Adrenal gland (tissue), 12 donors: Measurements from ENCODE around the gene YWHAH. TPM values are rescaled to one million over a fixed set of nuclear protein-coding genes. Genes with fewer than 3 reads are reported as not detected.

Experiments
- DNase-seq, 7 donors: peaks; one replicate each; pipeline ENCODE4 v3.0.0-alpha.2; 2019 to 2020
- H3K27ac ChIP-seq, 5 donors: fragments of 200-600 bp; sonication (generic) in 4 of 5; 1 replicate in 3 of 5; 2 replicates in 2 of 5; pipeline versions ENCODE4 v1.5.1 to v1.8.0; 2016 to 2020; ENCODE audit warnings: mild to moderate bottlenecking in 1 of 5
- H3K27me3 ChIP-seq: fragments of 200-600 bp; 2 replicates; pipeline ENCODE4 v1.8.0; 2021
- H3K36me3 ChIP-seq, 2 donors: fragments of 200-600 bp; replicated peaks in 1 of 2; 1 replicate in 1 of 2; 2 replicates in 1 of 2; pipeline versions ENCODE4 v1.5.1 to v1.8.0; 2018 to 2022
- H3K4me1 ChIP-seq, 2 donors: fragments of 200-600 bp; replicated peaks in 1 of 2; 1 replicate in 1 of 2; 2 replicates in 1 of 2; pipeline versions ENCODE4 v1.5.1 to v1.8.0; 2018 to 2021
- H3K4me3 ChIP-seq, 4 donors: fragments of 200-600 bp; sonication (generic) in 3 of 4; one replicate each; pipeline ENCODE4 v1.5.1; 2016 to 2018
- H3K9me3 ChIP-seq, 3 donors: fragments of 200-600 bp; sonication (generic) in 1 of 3; replicated peaks in 1 of 3; 1 replicate in 2 of 3; 2 replicates in 1 of 3; pipeline versions ENCODE4 v1.5.1 to v1.8.0; 2016 to 2021
- CTCF ChIP-seq, 6 experiments: fragments of 450-650 bp in 4 of 6; fragments of 200-600 bp in 2 of 6; sonication (generic) in 1 of 6; IDR thresholded peaks; 1 replicate in 5 of 6; 2 replicates in 1 of 6; pipeline versions ENCODE4 v1.5.1 to v1.8.0; 2016 to 2021; ENCODE audit warnings: antibody characterized with exemption in 6 of 6, mild to moderate bottlenecking in 2 of 6, moderate library complexity in 1 of 6
- POLR2A ChIP-seq, 2 donors: fragments of 450-650 bp; IDR thresholded peaks; one replicate each; pipeline ENCODE4 v1.6.1; 2017; ENCODE audit warnings: antibody characterized with exemption in 2 of 2, mild to moderate bottlenecking in 2 of 2, moderate library complexity in 1 of 2
- WGBS, 4 donors: extraction: QIAGEN DNeasy Blood & Tissue Kit in 2 of 4; methylation state at CpG; one replicate each; pipeline versions ENCODE4 v1.1.5 to v1.1.7; 2013 to 2017; 5-methylcytosine and 5-hydroxymethylcytosine counted together
- intact Hi-C, 2 donors: fragments of 100-400 bp; cut with DNase I; formaldehyde crosslinking; loops; one replicate each; pipeline versions ENCODE4 v1.14.1 to v1.15.0; 2022 to 2023
- polyA plus RNA-seq, 3 donors: library from polyadenylated mRNA; stranded (reverse); fragments of 200-250 nt in 2 of 3; fragments of 350-450 nt in 1 of 3; fragmentation: Illumina TruSeq in 1 of 3; extraction: RNeasy Lipid Tissue Mini Kit (QIAGEN cat#74804) in 1 of 3; gene quantifications; one replicate each; pipeline ENCODE4 v1.2.3, GENCODE V29; 2013 to 2014
- total RNA-seq, 9 donors: library from RNA; depleted of rRNA in 4 of 9; stranded (reverse); fragments of >200 nt in 4 of 9; fragments of 120-200 nt in 1 of 9; fragmentation: NEBNext Ultra II Directional in 1 of 9; extraction: Animal tissue kit (Norgen Biotek cat#: 25700) in 1 of 9; gene quantifications; one replicate each; pipeline versions ENCODE4 v1.1.0 to v1.2.4, GENCODE V29; 2013 to 2023
- donor health status: healthy with polysubstance abuse.
- donor health status: Bipolar disorder and iron deficiency.
- donor health status: DM: yes; HTN: yes; CAD: no.
- donor health status: DM: no; HTN: no; CAD: no.
- donor health status: DM: no; HTN: no; CAD: no.
- donor health status: DM: yes; HTN: yes; CAD: no.

The YWHAH gene
- total and polyA plus RNA-seq, 12 donors, result 50.6 to 128 (median 73.7) TPM

GRCh38 chr22:31943206-31943977 is 943 bp upstream of the YWHAH start:
- intact Hi-C loops, result loop anchor here in 1 of 2 donors (10.0 kb wide), 1 partner anchor 279 kb away; the partner anchor contains the start of gene PISD
- Histone ChIP-seq H3K27ac (peak overlapping the region; percentile 48 to 100 (median 93)), H3K4me1 (peaks cover 0 to 35% of the 10 kb centered on the region in 2 donors), H3K36me3 (peaks cover 0 to 6% of the 10 kb centered on the region in 2 donors), H3K9me3 (no peaks in the 10 kb centered on the region), H3K27me3 (no peaks in the 10 kb centered on the region), H3K4me3 (peak overlapping the region in 2 of 4 donors; percentile 41 to 98)
- DNase-seq, result no peak
- TF ChIP-seq CTCF (IDR thresholded peaks at IDR 0.05) (no peak), POLR2A (IDR thresholded peaks at IDR 0.05) (no peak)
- WGBS, 4 donors, result 39 to 42% (median 40%) methylated on average over 15 of the region's 15 CpGs

- TF ChIP-seq CTCF (IDR thresholded peaks at IDR 0.05), result no peak
- TF ChIP-seq POLR2A (IDR thresholded peaks at IDR 0.05), result no peak
- Histone ChIP-seq H3K9me3 (no peaks in the 10 kb centered on the region), H3K4me1 (peaks cover 0 to 35% of the 10 kb centered on the region in 2 donors), H3K36me3 (peaks cover 0 to 19% of the 10 kb centered on the region in 2 donors), H3K27me3 (no peaks in the 10 kb centered on the region), H3K27ac (peak overlapping the region; percentile 81 to 100 (median 93)), H3K4me3 (peak overlapping the region; percentile 1 to 98 (median 80))
- peak in 6 of 7 donors; percentile 29 to 69 (median 46) for DNase-seq
- intact Hi-C loops, result loop anchor here in 1 of 2 donors (10.0 kb wide), 1 partner anchor 280 kb away; the partner anchor contains the start of gene PISD
- 0 to 1% (median 0%) methylated on average over 15 to 76 of the region's 76 CpGs for WGBS, 4 donors
Observed at GRCh38 chr22:31944700-31945442, 536 bp downstream of the YWHAH start.

GRCh38 chr22:31945443-31945855 is 1.1 kb downstream of the YWHAH start:
- TF ChIP-seq CTCF (IDR thresholded peaks at IDR 0.05) (no peak), POLR2A (IDR thresholded peaks at IDR 0.05) (no peak)
- Histone ChIP-seq H3K27ac (peak overlapping the region in 4 of 5 donors; percentile 88 to 100 (median 96)), H3K27me3 (no peaks in the 10 kb centered on the region), H3K4me1 (peaks cover 0 to 35% of the 10 kb centered on the region in 2 donors), H3K4me3 (peak overlapping the region; percentile 1 to 98 (median 80)), H3K36me3 (peaks cover 0 to 19% of the 10 kb centered on the region in 2 donors), H3K9me3 (no peaks in the 10 kb centered on the region)
- intact Hi-C loops, result loop anchor here in 1 of 2 donors (10.0 kb wide), 1 partner anchor 281 kb away; the partner anchor contains the start of gene PISD
- no peak for DNase-seq
- 5 to 15% (median 7%) methylated on average over 15 of the region's 15 CpGs for WGBS, 4 donors
